GM12865 (cell line): ENCODE measurements around the gene SORL1.
A peak's percentile ranks its signal among the peaks of the same experiment; 100 is the strongest.

Experiments used
- DNase-seq: peaks from one replicate; pipeline ENCODE4 v3.0.0; 2010; ENCODE audit warnings: low read depth
- H3K4me3 ChIP-seq: 2 replicates; pipeline ENCODE4 v1.5.1; 2011; ENCODE audit warnings: mild to moderate bottlenecking, low read depth, low read length, control low read depth
- CTCF ChIP-seq: IDR thresholded peaks from 2 replicates; pipeline ENCODE4 v1.5.1; 2011; ENCODE audit warnings: low read length, control low read depth, low read depth, inconsistent platforms; ENCODE audit not compliant: insufficient read depth; ENCODE audit errors: missing control alignments

SORL1 gene

GRCh38 chr11:121448011-121448410 is 4.1 kb upstream of the SORL1 start:
- no peak for TF ChIP-seq CTCF
- no peak for DNase-seq
- no peak overlapping the region for H3K4me3 ChIP-seq

- no peak for TF ChIP-seq CTCF
- DNase-seq: peak; percentile 75
- no peak overlapping the region; the same call in 1 of the 2 replicates for H3K4me3 ChIP-seq
These were observed 3.6 kb upstream of the SORL1 start for GRCh38 chr11:121448431-121448941.

GRCh38 chr11:121449123-121449522 is 3.0 kb upstream of the SORL1 start:
- DNase-seq: peak; percentile 44
- no peak for TF ChIP-seq CTCF
- peak overlapping the region; percentile 24 for H3K4me3 ChIP-seq

DNA sequence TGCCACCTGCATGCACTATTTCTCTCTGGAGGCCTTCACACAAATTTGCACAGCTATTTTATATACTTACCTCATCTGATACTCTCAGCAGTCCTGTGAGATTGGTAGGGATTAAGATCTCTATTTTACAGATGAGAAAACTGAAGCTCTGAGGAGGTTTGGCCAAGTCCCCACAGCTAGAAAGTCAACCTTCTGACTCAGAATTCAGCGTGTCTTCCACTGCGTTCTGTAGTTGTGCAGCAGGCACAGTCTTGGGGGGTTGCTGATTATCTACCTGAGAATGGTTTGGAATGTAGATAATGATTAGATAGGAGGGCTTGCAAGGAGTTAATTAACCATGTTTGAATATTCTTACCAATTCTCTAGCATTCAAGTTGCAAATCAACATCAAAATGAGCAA is 2.5 kb upstream of the SORL1 start:
- DNase-seq: no peak
- peak overlapping the region; percentile 72 for H3K4me3 ChIP-seq
- no peak for TF ChIP-seq CTCF

GRCh38 chr11:121450401-121450800 is 1.7 kb upstream of the SORL1 start:
- H3K4me3 ChIP-seq: peak overlapping the region; percentile 72
- TF ChIP-seq CTCF: no peak
- no peak for DNase-seq

GRCh38 chr11:121451178-121451985 is 732 bp upstream of the SORL1 start:
- TF ChIP-seq CTCF: no peak
- peak; percentile 56 for DNase-seq
- H3K4me3 ChIP-seq: peak overlapping the region; percentile 72
